Measurements from ENCODE around the gene G0S2. TPM values are rescaled to one million over a fixed set of nuclear protein-coding genes. Genes with fewer than 3 reads are reported as not detected.

G0S2 gene
- total and polyA plus RNA-seq, 9 of the 15 experiments (the other 6 are each of a cell fraction or from before 2014, with no cell fraction given): 0.18 to 65.6 (median 11.4) TPM

GRCh38 chr1:209652873-209653401 is 22.3 kb upstream of the G0S2 start (continued):
- TF ChIP-seq RBM17 (IDR thresholded peaks at IDR 0.05; ENCODE audit: borderline replicate concordance, low read depth, low read length): no peak
- TF ChIP-seq FOS (IDR thresholded peaks at IDR 0.05; ENCODE audit: extremely low read depth, insufficient read length): no peak
- TF ChIP-seq GATAD2B (IDR thresholded peaks at IDR 0.05; ENCODE audit: borderline replicate concordance): no peak
- no peak for TF ChIP-seq GABPB2 (CRISPR knock-in tag; conservative IDR thresholded peaks at IDR 0.05)
- no peak for TF ChIP-seq ZKSCAN3 (CRISPR knock-in tag; IDR thresholded peaks at IDR 0.05)
- no peak; the same call in 1 of the 2 replicates for TF ChIP-seq HMBOX1 (IDR thresholded peaks at IDR 0.05)
- no peak for TF ChIP-seq ATF1 (CRISPR knock-in tag; IDR thresholded peaks at IDR 0.05)
- TF ChIP-seq ATF1 (tag; IDR thresholded peaks at IDR 0.05): no peak
- TF ChIP-seq, protein P1, sequence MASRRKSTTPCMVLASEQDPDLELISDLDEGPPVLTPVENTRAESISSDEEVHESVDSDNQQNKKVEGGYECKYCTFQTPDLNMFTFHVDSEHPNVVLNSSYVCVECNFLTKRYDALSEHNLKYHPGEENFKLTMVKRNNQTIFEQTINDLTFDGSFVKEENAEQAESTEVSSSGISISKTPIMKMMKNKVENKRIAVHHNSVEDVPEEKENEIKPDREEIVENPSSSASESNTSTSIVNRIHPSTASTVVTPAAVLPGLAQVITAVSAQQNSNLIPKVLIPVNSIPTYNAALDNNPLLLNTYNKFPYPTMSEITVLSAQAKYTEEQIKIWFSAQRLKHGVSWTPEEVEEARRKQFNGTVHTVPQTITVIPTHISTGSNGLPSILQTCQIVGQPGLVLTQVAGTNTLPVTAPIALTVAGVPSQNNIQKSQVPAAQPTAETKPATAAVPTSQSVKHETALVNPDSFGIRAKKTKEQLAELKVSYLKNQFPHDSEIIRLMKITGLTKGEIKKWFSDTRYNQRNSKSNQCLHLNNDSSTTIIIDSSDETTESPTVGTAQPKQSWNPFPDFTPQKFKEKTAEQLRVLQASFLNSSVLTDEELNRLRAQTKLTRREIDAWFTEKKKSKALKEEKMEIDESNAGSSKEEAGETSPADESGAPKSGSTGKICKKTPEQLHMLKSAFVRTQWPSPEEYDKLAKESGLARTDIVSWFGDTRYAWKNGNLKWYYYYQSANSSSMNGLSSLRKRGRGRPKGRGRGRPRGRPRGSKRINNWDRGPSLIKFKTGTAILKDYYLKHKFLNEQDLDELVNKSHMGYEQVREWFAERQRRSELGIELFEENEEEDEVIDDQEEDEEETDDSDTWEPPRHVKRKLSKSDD (conservative IDR thresholded peaks at IDR 0.05; ENCODE audit: low read length): no peak
- TF ChIP-seq HINFP (tag; conservative IDR thresholded peaks at IDR 0.05; ENCODE audit: low read depth): no peak
- TF ChIP-seq, protein P2, sequence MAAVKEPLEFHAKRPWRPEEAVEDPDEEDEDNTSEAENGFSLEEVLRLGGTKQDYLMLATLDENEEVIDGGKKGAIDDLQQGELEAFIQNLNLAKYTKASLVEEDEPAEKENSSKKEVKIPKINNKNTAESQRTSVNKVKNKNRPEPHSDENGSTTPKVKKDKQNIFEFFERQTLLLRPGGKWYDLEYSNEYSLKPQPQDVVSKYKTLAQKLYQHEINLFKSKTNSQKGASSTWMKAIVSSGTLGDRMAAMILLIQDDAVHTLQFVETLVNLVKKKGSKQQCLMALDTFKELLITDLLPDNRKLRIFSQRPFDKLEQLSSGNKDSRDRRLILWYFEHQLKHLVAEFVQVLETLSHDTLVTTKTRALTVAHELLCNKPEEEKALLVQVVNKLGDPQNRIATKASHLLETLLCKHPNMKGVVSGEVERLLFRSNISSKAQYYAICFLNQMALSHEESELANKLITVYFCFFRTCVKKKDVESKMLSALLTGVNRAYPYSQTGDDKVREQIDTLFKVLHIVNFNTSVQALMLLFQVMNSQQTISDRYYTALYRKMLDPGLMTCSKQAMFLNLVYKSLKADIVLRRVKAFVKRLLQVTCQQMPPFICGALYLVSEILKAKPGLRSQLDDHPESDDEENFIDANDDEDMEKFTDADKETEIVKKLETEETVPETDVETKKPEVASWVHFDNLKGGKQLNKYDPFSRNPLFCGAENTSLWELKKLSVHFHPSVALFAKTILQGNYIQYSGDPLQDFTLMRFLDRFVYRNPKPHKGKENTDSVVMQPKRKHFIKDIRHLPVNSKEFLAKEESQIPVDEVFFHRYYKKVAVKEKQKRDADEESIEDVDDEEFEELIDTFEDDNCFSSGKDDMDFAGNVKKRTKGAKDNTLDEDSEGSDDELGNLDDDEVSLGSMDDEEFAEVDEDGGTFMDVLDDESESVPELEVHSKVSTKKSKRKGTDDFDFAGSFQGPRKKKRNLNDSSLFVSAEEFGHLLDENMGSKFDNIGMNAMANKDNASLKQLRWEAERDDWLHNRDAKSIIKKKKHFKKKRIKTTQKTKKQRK (IDR thresholded peaks at IDR 0.05; ENCODE audit: borderline replicate concordance, low read depth, low read length): no peak
- TF ChIP-seq PBX2 (CRISPR knock-in tag; IDR thresholded peaks at IDR 0.05; ENCODE audit: low read depth): no peak
- TF ChIP-seq PBX2 (tag; conservative IDR thresholded peaks at IDR 0.05; ENCODE audit: low read depth): no peak

All from K562 (cell line).